Measurements from ENCODE around the gene GRIK4.

DNA sequence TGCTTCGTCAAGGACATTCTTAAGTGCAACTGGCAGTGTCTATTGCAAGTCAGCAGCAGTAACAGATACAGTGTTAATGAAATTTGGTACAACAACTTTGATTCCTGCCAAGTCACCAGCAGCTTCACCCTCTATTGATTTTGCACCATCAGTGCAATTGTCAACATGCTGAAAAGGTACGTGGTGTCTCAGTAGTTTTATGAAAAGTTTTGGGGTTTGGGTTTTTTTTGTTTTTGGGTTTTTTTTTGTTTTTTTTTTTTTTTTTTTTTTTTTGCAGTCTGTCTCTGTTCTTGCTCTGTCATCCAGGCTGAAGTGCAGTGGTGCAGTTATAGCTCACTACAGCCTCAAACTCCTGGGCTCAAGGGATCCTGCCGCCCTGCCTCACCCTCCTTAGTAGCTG lies 19.1 kb upstream of the GRIK4 start:
- TF ChIP-seq CTCF (IDR thresholded peaks at IDR 0.05; ENCODE audit: low read length): no peak
- no peak for TF ChIP-seq EZH2 (IDR thresholded peaks at IDR 0.05; ENCODE audit: borderline replicate concordance, low read length)

All from OCI-LY1 (cell line).